Hepatocyte (in vitro differentiated cells): Measurements from ENCODE around the gene DDR2. TPM values are rescaled to one million over a fixed set of nuclear protein-coding genes. Genes with fewer than 3 reads are reported as not detected.

Experiments used
- DNase-seq: peaks from one replicate; pipeline ENCODE4 v3.0.0-alpha.2; 2016; ENCODE audit warnings: low spot score
- H2AFZ ChIP-seq: fragments of 200-600 bp; sonication (generic); 2 replicates; pipeline ENCODE4 v1.6.0; 2016; ENCODE audit warnings: antibody characterized with exemption, mild to moderate bottlenecking
- H3K27ac ChIP-seq: fragments of 200-600 bp; sonication (generic); 2 replicates; pipeline ENCODE4 v1.5.1; 2016; ENCODE audit warnings: mild to moderate bottlenecking
- H3K27me3 ChIP-seq: fragments of 200-600 bp; sonication (generic); 2 replicates; pipeline ENCODE4 v1.6.1; 2016
- H3K36me3 ChIP-seq: fragments of 200-600 bp; sonication (generic); replicated peaks from 2 replicates; pipeline ENCODE4 v1.5.1; 2016; ENCODE audit warnings: low read depth; ENCODE audit not compliant: insufficient read depth
- H3K4me1 ChIP-seq: fragments of 200-600 bp; sonication (generic); 2 replicates; pipeline ENCODE4 v1.5.1; 2016; ENCODE audit warnings: mild to moderate bottlenecking, moderate library complexity; ENCODE audit not compliant: insufficient read depth
- H3K4me2 ChIP-seq: fragments of 200-600 bp; sonication (generic); 2 replicates; pipeline ENCODE4 v1.6.0; 2016
- H3K4me3 ChIP-seq: fragments of 200-600 bp; sonication (generic); 2 replicates; pipeline ENCODE4 v1.5.1; 2016; ENCODE audit warnings: mild to moderate bottlenecking
- H3K79me2 ChIP-seq: fragments of 200-600 bp; sonication (generic); 2 replicates; pipeline ENCODE4 v1.6.0; 2017; ENCODE audit warnings: mild to moderate bottlenecking
- H3K9me2 ChIP-seq: fragments of 200-600 bp; sonication (generic); replicated peaks from 2 replicates; pipeline ENCODE4 v1.6.0; 2017; ENCODE audit warnings: mild to moderate bottlenecking; ENCODE audit not compliant: insufficient read depth
- H3K9me3 ChIP-seq: fragments of 200-600 bp; sonication (generic); 2 replicates; pipeline ENCODE4 v1.5.1; 2016; ENCODE audit warnings: low read depth, mild to moderate bottlenecking
- H4K20me1 ChIP-seq: fragments of 200-600 bp; sonication (generic); 2 replicates; pipeline ENCODE4 v1.6.0; 2016; ENCODE audit warnings: mild to moderate bottlenecking; ENCODE audit not compliant: insufficient read depth, poor library complexity, severe bottlenecking
- CTCF ChIP-seq: fragments of 200-600 bp; sonication (generic); IDR thresholded peaks from 2 replicates; pipeline ENCODE4 v1.5.1; 2016; ENCODE audit warnings: antibody characterized with exemption, mild to moderate bottlenecking; ENCODE audit not compliant: poor library complexity
- EZH2 ChIP-seq: fragments of 200-600 bp; sonication (generic); IDR thresholded peaks from 2 replicates; pipeline ENCODE4 v1.6.1; 2016; ENCODE audit warnings: antibody characterized with exemption, mild to moderate bottlenecking, borderline replicate concordance
- EZH2phosphoT487 ChIP-seq: fragments of 200-600 bp; sonication (generic); IDR thresholded peaks from one replicate; pipeline ENCODE4 v1.6.1; 2018; ENCODE audit warnings: antibody characterized with exemption, mild to moderate bottlenecking, low read depth, moderate library complexity; ENCODE audit not compliant: unreplicated experiment, severe bottlenecking
- WGBS: methylation state at CpG from one replicate; pipeline ENCODE4 v1.1.6; 2016; ENCODE audit warnings: low lambda C conversion rate; ENCODE audit errors: missing lambda C conversion rate; 5-methylcytosine and 5-hydroxymethylcytosine counted together
- polyA plus RNA-seq: library from polyadenylated mRNA; unstranded; fragments of >200 nt; fragmentation: Nextera tagmentation; extraction: Ambion mirVana; gene quantifications from 2 replicates; pipeline ENCODE4 v1.2.1, GENCODE V29; 2016
- total RNA-seq: library from RNA; depleted of rRNA; stranded (reverse); fragments of >200 nt; gene quantifications from 2 replicates; pipeline ENCODE4 v1.2.3, GENCODE V29; 2014

The DDR2 gene
- total and polyA plus RNA-seq, 2 experiments from 2014 or later, result 15.7 to 40.2 TPM

GRCh38 chr1:162756523-162756922 is 124.3 kb downstream of the DDR2 start:
- no peak for DNase-seq
- no peaks in the 10 kb centered on the region for H3K9me2 ChIP-seq
- no peaks in the 10 kb centered on the region for H3K4me1 ChIP-seq
- H3K9me3 ChIP-seq, result no peaks in the 10 kb centered on the region
- no peaks in the 10 kb centered on the region for H3K36me3 ChIP-seq
- TF ChIP-seq CTCF (no peak), EZH2phosphoT487 (no peak), EZH2 (no peak)
- WGBS, result 88% methylated on average over 5 of the region's 5 CpGs
- H3K79me2 ChIP-seq, result no peaks in the 10 kb centered on the region
- H3K4me2 ChIP-seq, result no peak overlapping the region
- H4K20me1 ChIP-seq, result no peaks in the 10 kb centered on the region
- no peak overlapping the region for H2AFZ ChIP-seq
- H3K4me3 ChIP-seq, result no peak overlapping the region
- H3K27ac ChIP-seq, result no peak overlapping the region
- no peaks in the 10 kb centered on the region for H3K27me3 ChIP-seq

- Histone ChIP-seq H3K4me1 (no peaks in the 10 kb centered on the region), H3K9me3 (no peaks in the 10 kb centered on the region), H3K4me2 (no peak overlapping the region), H3K27ac (no peak overlapping the region), H3K36me3 (no peaks in the 10 kb centered on the region), H2AFZ (no peak overlapping the region), H4K20me1 (no peaks in the 10 kb centered on the region), H3K4me3 (no peak overlapping the region), H3K27me3 (no peaks in the 10 kb centered on the region), H3K79me2 (no peaks in the 10 kb centered on the region), H3K9me2 (no peaks in the 10 kb centered on the region)
- no peak for TF ChIP-seq CTCF
- no peak for TF ChIP-seq EZH2
- no peak for TF ChIP-seq EZH2phosphoT487
- DNase-seq, result no peak
- WGBS, result 84% methylated on average over 1 of the region's 1 CpG
Measured at GRCh38 chr1:162757476-162757875, 125.2 kb downstream of the DDR2 start.

GRCh38 chr1:162765788-162766187 is 133.5 kb downstream of the DDR2 start:
- H3K4me3 ChIP-seq, result no peak overlapping the region
- TF ChIP-seq EZH2, result no peak
- no peaks in the 10 kb centered on the region for H3K9me2 ChIP-seq
- no peaks in the 10 kb centered on the region for H3K27me3 ChIP-seq
- H3K4me1 ChIP-seq, result no peaks in the 10 kb centered on the region
- no peak overlapping the region for H3K27ac ChIP-seq
- no peaks in the 10 kb centered on the region for H3K79me2 ChIP-seq
- H3K4me2 ChIP-seq, result no peak overlapping the region
- H3K36me3 ChIP-seq, result no peaks in the 10 kb centered on the region
- H4K20me1 ChIP-seq, result no peaks in the 10 kb centered on the region
- 97% methylated on average over 1 of the region's 1 CpG for WGBS
- no peak overlapping the region for H2AFZ ChIP-seq
- DNase-seq, result no peak
- H3K9me3 ChIP-seq, result no peaks in the 10 kb centered on the region

- TF ChIP-seq CTCF (no peak), EZH2 (no peak), EZH2phosphoT487 (no peak)
- H3K27ac ChIP-seq, result no peak overlapping the region
- H3K9me3 ChIP-seq, result no peaks in the 10 kb centered on the region
- no peak overlapping the region for H2AFZ ChIP-seq
- no peak for DNase-seq
- no peaks in the 10 kb centered on the region for H3K27me3 ChIP-seq
- no peaks in the 10 kb centered on the region for H3K4me1 ChIP-seq
- H4K20me1 ChIP-seq, result no peaks in the 10 kb centered on the region
- H3K79me2 ChIP-seq, result no peaks in the 10 kb centered on the region
- no peaks in the 10 kb centered on the region for H3K36me3 ChIP-seq
- H3K9me2 ChIP-seq, result no peaks in the 10 kb centered on the region
- WGBS, result 93% methylated on average over 4 of the region's 4 CpGs
- H3K4me3 ChIP-seq, result no peak overlapping the region
- no peak overlapping the region for H3K4me2 ChIP-seq
Measured at GRCh38 chr1:162772571-162773154, 140.4 kb downstream of the DDR2 start.
